GM13976 (cell line): ENCODE data around the gene MEAF6.

Experiments used
- DNase-seq: peaks from one replicate; pipeline ENCODE4 v3.0.0; 2012; ENCODE audit warnings: low spot score
- in situ Hi-C: fragments of 300-500 bp; cut with MboI; formaldehyde crosslinking; loops from one replicate; pipeline ENCODE4 v1.12.0; 2022; ENCODE audit warnings: low sequenced_read_pairs, mixed read lengths, inconsistent platforms; ENCODE audit not compliant: unreplicated experiment
- TF ChIP-seq, protein P1 (sequence below): IDR thresholded peaks from 2 replicates; pipeline ENCODE4 v1.5.1; 2012; ENCODE audit warnings: borderline replicate concordance, mild to moderate bottlenecking; ENCODE audit not compliant: insufficient read depth; ENCODE audit errors: extremely low read depth, missing control alignments, control extremely low read depth

Gene MEAF6

DNA sequence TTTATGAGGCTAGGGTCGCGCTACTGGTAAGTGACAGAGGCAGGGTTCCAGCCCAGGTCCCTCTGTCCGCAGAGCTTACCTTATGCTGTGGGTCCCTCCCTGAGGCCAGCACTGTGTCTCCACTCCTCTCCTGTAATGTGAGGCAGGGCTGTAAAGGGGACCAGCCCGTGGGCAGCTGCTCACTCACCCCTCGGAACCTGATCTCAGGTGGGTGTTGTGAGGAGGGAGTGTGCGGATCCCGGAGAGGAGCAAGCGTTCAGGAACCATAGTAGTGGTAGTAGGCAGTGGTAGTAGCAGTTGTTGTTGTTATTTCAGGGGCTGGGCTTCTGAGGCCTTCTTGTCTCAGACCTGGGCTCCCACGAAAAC is 38.5 kb downstream of the MEAF6 start:
- in situ Hi-C loops, result no loop called here
- TF ChIP-seq, protein P1, sequence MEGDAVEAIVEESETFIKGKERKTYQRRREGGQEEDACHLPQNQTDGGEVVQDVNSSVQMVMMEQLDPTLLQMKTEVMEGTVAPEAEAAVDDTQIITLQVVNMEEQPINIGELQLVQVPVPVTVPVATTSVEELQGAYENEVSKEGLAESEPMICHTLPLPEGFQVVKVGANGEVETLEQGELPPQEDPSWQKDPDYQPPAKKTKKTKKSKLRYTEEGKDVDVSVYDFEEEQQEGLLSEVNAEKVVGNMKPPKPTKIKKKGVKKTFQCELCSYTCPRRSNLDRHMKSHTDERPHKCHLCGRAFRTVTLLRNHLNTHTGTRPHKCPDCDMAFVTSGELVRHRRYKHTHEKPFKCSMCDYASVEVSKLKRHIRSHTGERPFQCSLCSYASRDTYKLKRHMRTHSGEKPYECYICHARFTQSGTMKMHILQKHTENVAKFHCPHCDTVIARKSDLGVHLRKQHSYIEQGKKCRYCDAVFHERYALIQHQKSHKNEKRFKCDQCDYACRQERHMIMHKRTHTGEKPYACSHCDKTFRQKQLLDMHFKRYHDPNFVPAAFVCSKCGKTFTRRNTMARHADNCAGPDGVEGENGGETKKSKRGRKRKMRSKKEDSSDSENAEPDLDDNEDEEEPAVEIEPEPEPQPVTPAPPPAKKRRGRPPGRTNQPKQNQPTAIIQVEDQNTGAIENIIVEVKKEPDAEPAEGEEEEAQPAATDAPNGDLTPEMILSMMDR, result no peak
- no peak for DNase-seq

DNA sequence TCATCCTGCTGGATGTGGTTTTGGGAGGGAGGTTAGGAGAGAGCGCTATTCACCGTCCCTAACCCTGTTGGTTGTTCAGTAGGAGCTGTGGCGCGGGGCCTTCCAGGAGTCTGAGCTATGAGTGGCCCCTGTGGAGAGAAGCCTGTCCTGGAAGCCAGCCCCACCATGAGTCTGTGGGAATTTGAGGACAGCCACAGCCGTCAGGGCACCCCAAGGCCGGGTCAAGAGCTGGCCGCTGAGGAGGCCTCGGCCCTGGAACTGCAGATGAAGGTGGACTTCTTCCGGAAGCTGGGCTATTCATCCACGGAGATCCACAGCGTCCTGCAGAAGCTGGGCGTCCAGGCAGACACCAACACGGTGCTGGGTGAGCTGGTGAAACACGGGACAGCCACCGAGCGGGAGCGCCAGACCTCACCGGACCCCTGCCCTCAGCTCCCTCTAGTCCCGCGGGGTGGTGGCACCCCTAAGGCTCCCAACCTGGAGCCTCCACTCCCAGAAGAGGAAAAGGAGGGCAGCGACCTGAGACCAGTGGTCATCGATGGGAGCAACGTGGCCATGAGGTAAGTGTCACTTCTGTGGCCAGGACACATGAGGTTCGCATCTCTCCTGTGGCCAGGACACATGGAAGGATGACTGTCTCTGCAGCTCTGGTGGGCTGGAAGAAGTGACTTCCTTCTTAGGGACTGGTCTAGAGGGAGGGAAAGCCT is 39.0 kb downstream of the MEAF6 start:
- DNase-seq, result peak; percentile 28
- TF ChIP-seq, protein P1, result no peak
- in situ Hi-C loops, result no loop called here

DNA sequence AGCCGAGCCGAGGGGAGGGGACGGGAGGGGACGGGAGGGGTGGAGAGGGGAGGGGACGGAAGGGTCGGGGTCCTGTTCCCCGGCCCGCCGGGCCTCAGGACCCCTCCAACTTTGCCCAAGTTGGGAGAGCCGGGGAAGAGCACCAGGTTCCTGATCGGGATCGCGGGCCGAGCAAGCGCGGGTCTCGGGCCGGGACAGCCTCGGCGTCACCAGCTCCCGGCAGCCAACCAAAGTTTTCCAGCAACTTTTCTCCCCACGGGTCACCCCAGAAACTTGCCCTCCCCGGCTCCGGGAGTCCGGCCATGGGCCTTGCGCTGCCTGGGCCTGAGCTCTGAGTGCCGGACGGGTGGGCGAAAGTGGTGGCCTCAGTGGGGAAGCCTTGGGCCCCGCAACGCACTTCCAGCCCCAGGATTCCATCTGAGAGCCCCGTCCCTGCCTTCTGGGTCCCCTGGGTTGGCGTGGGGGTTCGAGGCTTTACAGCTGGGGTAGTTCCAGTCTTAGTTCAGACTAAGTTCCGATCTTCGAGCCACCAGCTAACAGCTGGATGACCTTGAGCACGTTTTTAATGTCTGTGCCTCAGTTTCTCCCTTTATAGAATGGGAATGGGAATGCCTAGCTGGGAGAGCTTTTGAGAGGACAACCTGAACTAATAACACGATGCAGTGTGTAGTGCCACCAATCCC is 39.7 kb downstream of the MEAF6 start:
- peak; percentile 30 for DNase-seq
- in situ Hi-C loops, result no loop called here
- TF ChIP-seq, protein P1, result no peak

DNA sequence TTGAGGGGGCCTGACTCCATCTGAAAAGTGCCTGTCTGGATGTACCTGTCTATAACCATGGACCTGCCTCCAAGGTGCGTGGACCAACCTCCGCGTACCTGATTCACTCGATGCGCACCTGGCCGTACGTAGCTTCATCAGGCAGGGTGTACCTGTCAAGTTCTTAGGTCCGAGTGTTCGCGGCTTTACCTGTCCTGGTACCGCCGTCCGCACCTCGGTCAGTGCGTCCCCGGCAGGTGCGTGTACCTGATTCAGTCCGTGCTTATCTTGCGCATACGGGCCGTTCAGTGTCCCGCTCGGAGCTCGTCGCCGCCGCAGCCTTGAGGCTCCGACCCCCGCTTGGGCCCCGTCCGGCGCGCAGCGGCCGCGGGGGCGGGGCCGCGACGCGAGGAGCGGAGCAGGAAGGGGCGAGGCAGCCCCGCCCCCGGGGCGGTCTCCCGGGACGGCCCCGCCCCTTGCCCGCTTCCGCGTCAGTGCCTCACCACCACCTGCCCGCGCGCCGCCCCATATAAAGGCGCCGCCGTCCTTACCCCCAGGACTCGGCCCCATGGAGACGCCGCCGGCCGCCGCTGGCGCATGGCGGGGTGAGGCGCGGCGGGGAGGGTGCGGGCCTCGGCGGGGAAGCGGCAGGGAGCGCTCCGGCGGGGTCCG is 40.4 kb downstream of the MEAF6 start, which contains the start of gene ZC3H12A:
TSS of gene ZC3H12A (plus strand) at position 535 of the 651 bp plus-strand sequence. CDS start 917 bp downstream, outside the sequence.
- DNase-seq, result peak; percentile 100
- TF ChIP-seq, protein P1, result no peak
- in situ Hi-C loops, result no loop called here

DNA sequence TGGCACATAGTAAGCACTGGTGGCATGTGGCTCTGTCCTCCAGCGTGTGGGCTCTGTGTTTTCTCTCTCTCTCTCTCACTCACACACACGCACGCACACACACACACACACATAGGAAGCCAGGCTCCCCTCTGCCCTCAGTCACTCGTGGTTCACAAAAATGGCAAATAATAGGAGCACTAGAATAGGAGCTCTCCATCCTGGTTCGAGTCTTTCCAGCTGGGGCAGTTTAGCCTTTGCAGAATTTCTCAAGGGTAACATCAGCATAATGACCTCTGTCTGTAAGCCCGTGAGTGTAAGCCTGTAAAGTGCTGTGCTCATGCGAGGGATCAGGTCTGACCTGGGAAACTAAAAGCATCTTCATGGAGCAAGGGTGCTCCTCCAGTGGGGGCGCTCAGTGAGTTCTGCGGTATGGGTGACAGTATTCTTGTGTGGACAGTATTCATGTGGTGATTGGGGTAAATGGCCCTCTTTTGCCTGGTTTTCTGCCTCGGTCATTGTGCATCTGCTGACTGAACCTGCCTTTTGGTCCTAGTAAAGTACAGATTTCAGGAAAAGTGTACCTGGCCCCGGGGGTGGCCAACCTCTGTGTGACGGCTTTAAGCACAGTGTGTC is 41.0 kb downstream of the MEAF6 start:
- in situ Hi-C loops, result no loop called here
- TF ChIP-seq, protein P1, result no peak
- DNase-seq, result peak; percentile 40

DNA sequence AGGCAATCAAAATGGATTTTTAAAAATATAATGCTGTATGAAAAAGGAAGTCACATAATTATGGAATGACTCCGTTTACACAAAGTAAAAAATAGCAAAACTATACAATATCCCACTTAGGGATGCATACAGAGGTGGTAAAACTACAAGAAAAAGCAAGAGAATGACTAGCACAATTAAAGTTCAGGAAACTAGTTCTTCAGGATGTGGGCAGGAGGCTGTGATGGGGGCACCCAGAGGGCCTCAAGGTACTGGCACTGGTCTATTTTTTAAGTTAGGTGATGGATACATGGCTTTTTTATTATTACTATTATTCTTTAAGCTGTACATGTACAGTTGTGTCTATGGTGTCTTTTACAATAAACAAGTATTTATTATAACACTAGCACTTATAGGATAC is 41.6 kb downstream of the MEAF6 start:
- TF ChIP-seq, protein P1, result no peak
- in situ Hi-C loops, result no loop called here

More for the DNA sequence above, 41.6 kb downstream of the MEAF6 start:
- no peak for DNase-seq
